Superior temporal gyrus (tissue), 1 donor: Measurements from ENCODE around the gene TMEM178B.

Experiments used
- DNase-seq: peaks from one replicate; pipeline ENCODE4 v3.0.0-alpha.2; 2016; ENCODE audit errors: extremely low spot score

The TMEM178B gene

GRCh38 chr7:141263508-141263907 lies 189.6 kb downstream of the TMEM178B start:
- no peak for DNase-seq

- no peak for DNase-seq
These were observed 190.1 kb downstream of the TMEM178B start for GRCh38 chr7:141263983-141264382.

- DNase-seq: no peak
These were observed 190.6 kb downstream of the TMEM178B start for GRCh38 chr7:141264511-141264910.

GRCh38 chr7:141265668-141266067 lies 191.8 kb downstream of the TMEM178B start:
- no peak for DNase-seq

- no peak for DNase-seq
These were observed 194.8 kb downstream of the TMEM178B start for GRCh38 chr7:141268614-141269013.

GRCh38 chr7:141271451-141271850 lies 197.6 kb downstream of the TMEM178B start:
- DNase-seq: no peak

- no peak for DNase-seq
These were observed 198.6 kb downstream of the TMEM178B start for GRCh38 chr7:141272417-141272816.

GRCh38 chr7:141275350-141275749 lies 201.5 kb downstream of the TMEM178B start:
- DNase-seq: no peak

GRCh38 chr7:141276031-141276430 lies 202.2 kb downstream of the TMEM178B start:
- DNase-seq: no peak

GRCh38 chr7:141280100-141280499 lies 206.2 kb downstream of the TMEM178B start:
- DNase-seq: no peak

GRCh38 chr7:141281311-141281710 lies 207.4 kb downstream of the TMEM178B start:
- DNase-seq: no peak

- DNase-seq: no peak
These were observed 212.7 kb downstream of the TMEM178B start for GRCh38 chr7:141286522-141286921.

GRCh38 chr7:141287936-141288335 lies 214.1 kb downstream of the TMEM178B start:
- no peak for DNase-seq

GRCh38 chr7:141288626-141289025 lies 214.8 kb downstream of the TMEM178B start:
- DNase-seq: no peak

GRCh38 chr7:141290365-141290764 lies 216.5 kb downstream of the TMEM178B start:
- DNase-seq: no peak

- DNase-seq: peak; percentile 49
These were observed 217.1 kb downstream of the TMEM178B start for GRCh38 chr7:141290973-141291372.

- no peak for DNase-seq
These were observed 217.7 kb downstream of the TMEM178B start for GRCh38 chr7:141291541-141291940.

GRCh38 chr7:141294143-141294829 lies 220.4 kb downstream of the TMEM178B start:
- DNase-seq: no peak

GRCh38 chr7:141295367-141295895 lies 221.6 kb downstream of the TMEM178B start:
- DNase-seq: no peak

- DNase-seq: no peak
These were observed 227.0 kb downstream of the TMEM178B start for GRCh38 chr7:141300816-141301215.

- peak; percentile 50 for DNase-seq
These were observed 227.7 kb downstream of the TMEM178B start for GRCh38 chr7:141301544-141301943.

- DNase-seq: no peak
These were observed 228.8 kb downstream of the TMEM178B start for GRCh38 chr7:141302617-141303016.

- no peak for DNase-seq
These were observed 230.4 kb downstream of the TMEM178B start for GRCh38 chr7:141304291-141304690.

- no peak for DNase-seq
These were observed 232.2 kb downstream of the TMEM178B start for GRCh38 chr7:141306081-141306480.
